H9 (cell line): Measurements from ENCODE around the gene GCNA. TPM values are rescaled to one million over a fixed set of nuclear protein-coding genes. Genes with fewer than 3 reads are reported as not detected.
"Not testable (repeated sequence)": the region's sequence is repeated elsewhere in the genome, so short reads cannot be mapped to it uniquely, and the experiment has no call there.

Experiments used
- DNase-seq: peaks from one replicate; pipeline ENCODE4 v3.0.0-alpha.2; 2017
- H2AFZ ChIP-seq: one replicate; pipeline ENCODE4 v1.6.1; 2013; ENCODE audit warnings: mild to moderate bottlenecking, low read length, control low read depth, moderate library complexity
- H2AK5ac ChIP-seq: 2 replicates; pipeline ENCODE4 v1.6.1; 2013; ENCODE audit warnings: low read length, control low read depth, mixed read lengths; ENCODE audit not compliant: insufficient read length
- H2BK120ac ChIP-seq: one replicate; pipeline ENCODE4 v1.6.1; 2013; ENCODE audit warnings: low read depth, mild to moderate bottlenecking, low read length, control low read depth, inconsistent platforms; ENCODE audit not compliant: poor library complexity, severe bottlenecking
- H2BK12ac ChIP-seq: 2 replicates; pipeline ENCODE4 v1.6.1; 2013; ENCODE audit warnings: low read length, control low read depth, mixed read lengths, low read depth; ENCODE audit not compliant: insufficient read length
- H2BK15ac ChIP-seq: 2 replicates; pipeline ENCODE4 v1.6.1; 2013; ENCODE audit warnings: low read depth, low read length, control low read depth
- H2BK20ac ChIP-seq: one replicate; pipeline ENCODE4 v1.6.1; 2013; ENCODE audit warnings: low read depth, mild to moderate bottlenecking, low read length, control low read depth, inconsistent platforms; ENCODE audit not compliant: poor library complexity, severe bottlenecking
- H2BK5ac ChIP-seq: 2 replicates; pipeline ENCODE4 v1.6.1; 2013; ENCODE audit warnings: low read length, control low read depth, mixed read lengths; ENCODE audit not compliant: insufficient read length
- H3K14ac ChIP-seq: 2 replicates; pipeline ENCODE4 v1.6.1; 2013; ENCODE audit warnings: low read length, control low read depth; ENCODE audit not compliant: insufficient read depth
- H3K18ac ChIP-seq: 2 replicates; pipeline ENCODE4 v1.6.1; 2013; ENCODE audit warnings: low read depth, mild to moderate bottlenecking, mixed read lengths, low read length, control low read depth; ENCODE audit not compliant: insufficient read length
- H3K23ac ChIP-seq: 2 replicates; pipeline ENCODE4 v1.6.1; 2013; ENCODE audit warnings: low read length, control low read depth, mixed read lengths, low read depth; ENCODE audit not compliant: insufficient read length
- H3K23me2 ChIP-seq: 2 replicates; pipeline ENCODE4 v1.6.1; 2013; ENCODE audit warnings: low read depth, mild to moderate bottlenecking, mixed read lengths, low read length, control low read depth; ENCODE audit not compliant: insufficient read length, poor library complexity, severe bottlenecking
- H3K27ac ChIP-seq: 2 replicates; pipeline ENCODE4 v1.5.1; 2013; ENCODE audit warnings: low read length, control low read depth, mixed read lengths, low read depth; ENCODE audit not compliant: insufficient read length
- H3K27me3 ChIP-seq: 2 replicates; pipeline ENCODE4 v1.6.1; 2013; ENCODE audit warnings: low read length, control low read depth, inconsistent platforms; ENCODE audit not compliant: insufficient read depth
- H3K4ac ChIP-seq: 2 replicates; pipeline ENCODE4 v1.6.1; 2013; ENCODE audit warnings: low read depth, mild to moderate bottlenecking, control low read depth, inconsistent platforms, low read length, moderate library complexity
- H3K4me1 ChIP-seq: 2 replicates; pipeline ENCODE4 v1.6.1; 2013; ENCODE audit warnings: low read length, control low read depth, inconsistent platforms; ENCODE audit not compliant: insufficient read depth
- H3K4me2 ChIP-seq: 2 replicates; pipeline ENCODE4 v1.6.1; 2013; ENCODE audit warnings: low read length, control low read depth, mixed read lengths; ENCODE audit not compliant: insufficient read length, insufficient read depth
- H3K56ac ChIP-seq: 2 replicates; pipeline ENCODE4 v1.6.1; 2013; ENCODE audit warnings: low read depth, mild to moderate bottlenecking, mixed read lengths, low read length, control low read depth; ENCODE audit not compliant: insufficient read length
- H3K79me1 ChIP-seq: 2 replicates; pipeline ENCODE4 v1.6.1; 2013; ENCODE audit warnings: low read depth, mild to moderate bottlenecking, moderate library complexity, low read length, control low read depth, inconsistent platforms; ENCODE audit not compliant: insufficient read depth, poor library complexity, severe bottlenecking
- H3K79me2 ChIP-seq: 2 replicates; pipeline ENCODE4 v1.6.1; 2013; ENCODE audit warnings: low read length, control low read depth, inconsistent platforms; ENCODE audit not compliant: insufficient read depth
- H3K9ac ChIP-seq: 2 replicates; pipeline ENCODE4 v1.6.1; 2013; ENCODE audit warnings: low read length, control low read depth, mixed read lengths; ENCODE audit not compliant: insufficient read length; ENCODE audit errors: extremely low read depth
- H3K9me3 ChIP-seq: one replicate; pipeline ENCODE4 v1.6.1; 2013; ENCODE audit warnings: low read depth, low read length, inconsistent platforms; ENCODE audit not compliant: control insufficient read depth
- H3T11ph ChIP-seq: one replicate; pipeline ENCODE4 v1.6.1; 2013; ENCODE audit warnings: mild to moderate bottlenecking, low read length, control low read depth, inconsistent platforms
- H4K20me1 ChIP-seq: one replicate; pipeline ENCODE4 v1.6.1; 2013; ENCODE audit not compliant: control insufficient read depth, insufficient read length, insufficient read depth
- H4K5ac ChIP-seq: 2 replicates; pipeline ENCODE4 v1.6.1; 2013; ENCODE audit warnings: low read depth, mild to moderate bottlenecking, mixed read lengths, low read length, control low read depth; ENCODE audit not compliant: insufficient read length
- H4K8ac ChIP-seq: replicated peaks from 2 replicates; pipeline ENCODE4 v1.6.1; 2013; ENCODE audit warnings: low read length, control low read depth, mixed read lengths, low read depth; ENCODE audit not compliant: insufficient read length
- H4K91ac ChIP-seq: 2 replicates; pipeline ENCODE4 v1.6.1; 2013; ENCODE audit warnings: low read depth, mild to moderate bottlenecking, moderate library complexity, mixed read lengths, low read length, control low read depth; ENCODE audit not compliant: insufficient read length
- H3K27ac Mint-ChIP-seq, 3 experiments: 2 replicates in 2 of 3; 3 replicates in 1 of 3; pipeline ENCODE4 v1.8.0; 2020 to 2021; ENCODE audit warnings: mixed read lengths in 3 of 3, mild to moderate bottlenecking in 1 of 3, moderate library complexity in 1 of 3
- H3K27me3 Mint-ChIP-seq: 2 replicates; pipeline ENCODE4 v1.8.0; 2021; ENCODE audit warnings: low read depth, mild to moderate bottlenecking, moderate library complexity, mixed read lengths
- H3K36me3 Mint-ChIP-seq, 3 experiments: 2 replicates in 2 of 3; 3 replicates in 1 of 3; pipeline ENCODE4 v1.8.0; 2020 to 2021; ENCODE audit warnings: low read depth in 3 of 3, mixed read lengths in 3 of 3; ENCODE audit not compliant: insufficient read depth in 1 of 3
- H3K4me1 Mint-ChIP-seq, 2 experiments: 2 replicates each; pipeline ENCODE4 v1.8.0; 2020; ENCODE audit warnings: mixed read lengths in 2 of 2
- H3K4me3 Mint-ChIP-seq, 2 experiments: 2 replicates in 1 of 2; 3 replicates in 1 of 2; pipeline ENCODE4 v1.8.0; 2020 to 2021; ENCODE audit warnings: mild to moderate bottlenecking in 2 of 2, mixed read lengths in 2 of 2, moderate library complexity in 1 of 2
- H3K9me3 Mint-ChIP-seq, 2 experiments: 2 replicates in 1 of 2; 3 replicates in 1 of 2; pipeline ENCODE4 v1.8.0; 2020; ENCODE audit warnings: mild to moderate bottlenecking in 2 of 2, mixed read lengths in 2 of 2, moderate library complexity in 1 of 2
- WGBS: extraction: QIAGEN DNeasy Blood & Tissue Kit; methylation state at CpG from one replicate; pipeline ENCODE4 v1.1.7; 2013; ENCODE audit warnings: missing lambda C conversion rate, low lambda C conversion rate, mixed read lengths; ENCODE audit not compliant: insufficient read length; ENCODE audit errors: extremely low coverage; 5-methylcytosine and 5-hydroxymethylcytosine counted together
- total RNA-seq: library from RNA; stranded (reverse); gene quantifications from 2 replicates; pipeline ENCODE4 v1.2.1, GENCODE V29; 2021
- TF ChIP-seq, protein P1 (sequence below): fragments of 200-600 bp; sonication (generic); conservative IDR thresholded peaks from 3 replicates; pipeline ENCODE4 v1.8.0; 2021; ENCODE audit warnings: antibody characterized with exemption, mild to moderate bottlenecking

Gene GCNA
- total RNA-seq, 1 experiment from 2014 or later, result 0.96 TPM

DNA sequence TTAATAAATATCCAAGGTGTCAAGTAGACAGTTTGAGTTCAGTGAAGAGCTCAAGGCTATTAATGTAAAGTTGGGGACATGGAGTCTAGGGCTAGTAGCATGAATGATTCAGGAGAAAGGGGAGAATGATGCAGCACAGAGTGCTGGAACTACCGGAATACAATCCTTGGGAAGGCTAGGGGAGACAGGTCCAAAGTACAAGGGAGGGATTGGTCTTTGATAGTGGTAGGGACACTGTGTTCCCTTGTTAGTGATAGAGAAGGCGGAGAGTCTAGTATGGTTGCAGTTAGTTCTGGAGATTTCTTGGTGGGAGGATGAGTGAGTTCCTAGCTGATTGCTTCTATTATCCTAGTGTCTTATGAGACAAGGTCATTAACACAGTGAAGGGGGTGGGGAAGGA lies 8.7 kb downstream of the GCNA start:
- TF ChIP-seq, protein P1, sequence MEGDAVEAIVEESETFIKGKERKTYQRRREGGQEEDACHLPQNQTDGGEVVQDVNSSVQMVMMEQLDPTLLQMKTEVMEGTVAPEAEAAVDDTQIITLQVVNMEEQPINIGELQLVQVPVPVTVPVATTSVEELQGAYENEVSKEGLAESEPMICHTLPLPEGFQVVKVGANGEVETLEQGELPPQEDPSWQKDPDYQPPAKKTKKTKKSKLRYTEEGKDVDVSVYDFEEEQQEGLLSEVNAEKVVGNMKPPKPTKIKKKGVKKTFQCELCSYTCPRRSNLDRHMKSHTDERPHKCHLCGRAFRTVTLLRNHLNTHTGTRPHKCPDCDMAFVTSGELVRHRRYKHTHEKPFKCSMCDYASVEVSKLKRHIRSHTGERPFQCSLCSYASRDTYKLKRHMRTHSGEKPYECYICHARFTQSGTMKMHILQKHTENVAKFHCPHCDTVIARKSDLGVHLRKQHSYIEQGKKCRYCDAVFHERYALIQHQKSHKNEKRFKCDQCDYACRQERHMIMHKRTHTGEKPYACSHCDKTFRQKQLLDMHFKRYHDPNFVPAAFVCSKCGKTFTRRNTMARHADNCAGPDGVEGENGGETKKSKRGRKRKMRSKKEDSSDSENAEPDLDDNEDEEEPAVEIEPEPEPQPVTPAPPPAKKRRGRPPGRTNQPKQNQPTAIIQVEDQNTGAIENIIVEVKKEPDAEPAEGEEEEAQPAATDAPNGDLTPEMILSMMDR, result no peak
- WGBS, result no CpG with 5 or more reads among the region's 2 CpGs
- no peaks in the 10 kb centered on the region for H3K27me3 ChIP-seq
- no peak overlapping the region for H4K91ac ChIP-seq
- H2BK12ac ChIP-seq, result no peak overlapping the region
- H3K27ac ChIP-seq, result no peak overlapping the region
- H2BK5ac ChIP-seq, result no peak overlapping the region
- no peak overlapping the region for H4K5ac ChIP-seq
- no peak overlapping the region for H3K14ac ChIP-seq
- H3K4ac ChIP-seq, result no peak overlapping the region
- no peak overlapping the region for H2BK20ac ChIP-seq
- H3K4me2 ChIP-seq, result no peak overlapping the region
- H3K56ac ChIP-seq, result no peak overlapping the region
- no peak overlapping the region; a peak in 1 of 7 replicates for H3K27ac Mint-ChIP-seq
- no peaks in the 10 kb centered on the region for H3K4me1 ChIP-seq
- no peak overlapping the region for H2AFZ ChIP-seq
- no peak overlapping the region for H3K4me3 Mint-ChIP-seq
- no peak overlapping the region for H2BK120ac ChIP-seq
- no peaks in the 10 kb centered on the region for H4K20me1 ChIP-seq
- H3K4me1 Mint-ChIP-seq, result peaks cover 0 to 4% of the 10 kb centered on the region in 2 experiments; a peak in 2 of 4 replicates
- H3K18ac ChIP-seq, result no peak overlapping the region
- H3K27me3 Mint-ChIP-seq, result no peaks in the 10 kb centered on the region
- H3K79me2 ChIP-seq, result no peaks in the 10 kb centered on the region
- H3K9me3 ChIP-seq, result peaks cover 10% of the 10 kb centered on the region
- no peaks in the 10 kb centered on the region for H3K23me2 ChIP-seq
- peaks cover 42 to 59% of the 10 kb centered on the region in 2 experiments for H3K9me3 Mint-ChIP-seq
- no peak overlapping the region for H2AK5ac ChIP-seq
- H3K9ac ChIP-seq, result no peak overlapping the region
- H3K79me1 ChIP-seq, result no peaks in the 10 kb centered on the region
- no peak overlapping the region for H3K23ac ChIP-seq
- H3T11ph ChIP-seq, result no peak overlapping the region
- no peak for DNase-seq
- H4K8ac ChIP-seq, result no peak overlapping the region
- H3K36me3 Mint-ChIP-seq, result peaks cover 1 to 8% (median 6%) of the 10 kb centered on the region in 3 experiments; a peak in 3 of 7 replicates
- no peak overlapping the region for H2BK15ac ChIP-seq

DNA sequence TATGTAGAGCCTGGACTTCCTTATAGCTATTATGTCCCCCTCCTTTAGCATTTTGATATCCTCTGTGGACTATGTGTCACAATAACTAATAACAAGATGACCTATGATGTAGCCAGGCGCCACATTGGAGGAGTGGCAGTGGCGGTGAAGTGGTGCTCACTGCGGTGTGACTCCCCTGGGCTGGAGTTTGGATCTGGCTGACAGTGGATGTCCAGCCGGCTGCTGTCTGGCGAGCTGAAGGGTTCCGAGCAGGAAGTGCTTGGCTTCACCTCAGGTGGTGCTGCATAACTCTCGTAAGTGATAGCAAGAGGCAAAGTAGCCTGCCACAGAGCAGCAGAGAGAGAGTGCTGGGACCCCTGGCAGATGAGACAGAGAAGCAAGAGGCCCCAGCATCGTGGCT lies 15.0 kb downstream of the GCNA start:
- not testable (repeated sequence) for H4K8ac ChIP-seq, DNase-seq, H2BK5ac ChIP-seq, H3K36me3 Mint-ChIP-seq, H3K14ac ChIP-seq, H4K20me1 ChIP-seq, H3K4me1 ChIP-seq, H4K5ac ChIP-seq, H2AFZ ChIP-seq, H3K4me2 ChIP-seq, H3K56ac ChIP-seq, H3K27ac Mint-ChIP-seq, H2BK12ac ChIP-seq, H3K27me3 Mint-ChIP-seq, H3K23ac ChIP-seq, H3K79me1 ChIP-seq, H3K4me1 Mint-ChIP-seq, H2BK120ac ChIP-seq, H3K27ac ChIP-seq, H3K4ac ChIP-seq, H2BK20ac ChIP-seq, H3K18ac ChIP-seq, H3K79me2 ChIP-seq, H2AK5ac ChIP-seq, H3K23me2 ChIP-seq, H4K91ac ChIP-seq, H3K9ac ChIP-seq, H3K4me3 Mint-ChIP-seq, H3T11ph ChIP-seq, H2BK15ac ChIP-seq, H3K27me3 ChIP-seq
- no CpG with 5 or more reads among the region's 8 CpGs for WGBS
- peaks cover 19% of the 10 kb centered on the region for H3K9me3 ChIP-seq
- peaks cover 37 to 49% of the 10 kb centered on the region in 2 experiments for H3K9me3 Mint-ChIP-seq
